ENCODE data around the gene REC114.

The REC114 gene

GRCh38 chr15:73564255-73564654 is 121.3 kb downstream of the REC114 start:
- H3K4me1 ChIP-seq (ENCODE audit: control insufficient read depth in 1 of 2, insufficient read depth in 1 of 2, low read depth in 1 of 2, low read length in 1 of 2) = peaks cover 5 to 12% of the 10 kb centered on the region in 2 experiments
- H3K36me3 ChIP-seq = peaks cover 77% of the 10 kb centered on the region
- H3K4me3 ChIP-seq (ENCODE audit: low read depth in 1 of 2, low read length in 1 of 2) = no peak overlapping the region
- no peaks in the 10 kb centered on the region for H3K9me3 ChIP-seq
- TF ChIP-seq, protein P1, sequence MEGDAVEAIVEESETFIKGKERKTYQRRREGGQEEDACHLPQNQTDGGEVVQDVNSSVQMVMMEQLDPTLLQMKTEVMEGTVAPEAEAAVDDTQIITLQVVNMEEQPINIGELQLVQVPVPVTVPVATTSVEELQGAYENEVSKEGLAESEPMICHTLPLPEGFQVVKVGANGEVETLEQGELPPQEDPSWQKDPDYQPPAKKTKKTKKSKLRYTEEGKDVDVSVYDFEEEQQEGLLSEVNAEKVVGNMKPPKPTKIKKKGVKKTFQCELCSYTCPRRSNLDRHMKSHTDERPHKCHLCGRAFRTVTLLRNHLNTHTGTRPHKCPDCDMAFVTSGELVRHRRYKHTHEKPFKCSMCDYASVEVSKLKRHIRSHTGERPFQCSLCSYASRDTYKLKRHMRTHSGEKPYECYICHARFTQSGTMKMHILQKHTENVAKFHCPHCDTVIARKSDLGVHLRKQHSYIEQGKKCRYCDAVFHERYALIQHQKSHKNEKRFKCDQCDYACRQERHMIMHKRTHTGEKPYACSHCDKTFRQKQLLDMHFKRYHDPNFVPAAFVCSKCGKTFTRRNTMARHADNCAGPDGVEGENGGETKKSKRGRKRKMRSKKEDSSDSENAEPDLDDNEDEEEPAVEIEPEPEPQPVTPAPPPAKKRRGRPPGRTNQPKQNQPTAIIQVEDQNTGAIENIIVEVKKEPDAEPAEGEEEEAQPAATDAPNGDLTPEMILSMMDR (IDR thresholded peaks at IDR 0.05) = no peak
- H3K27me3 ChIP-seq = no peaks in the 10 kb centered on the region
- peak overlapping the region; percentile 41 for H3K27ac ChIP-seq

GRCh38 chr15:73567020-73567419 is 124.1 kb downstream of the REC114 start:
- H3K36me3 ChIP-seq = peaks cover 86% of the 10 kb centered on the region
- no peak overlapping the region for H3K27ac ChIP-seq
- TF ChIP-seq, protein P1 (IDR thresholded peaks at IDR 0.05) = no peak
- H3K4me1 ChIP-seq (ENCODE audit: control insufficient read depth in 1 of 2, insufficient read depth in 1 of 2, low read depth in 1 of 2, low read length in 1 of 2) = peaks cover 5 to 12% of the 10 kb centered on the region in 2 experiments
- H3K27me3 ChIP-seq = no peaks in the 10 kb centered on the region
- no peaks in the 10 kb centered on the region for H3K9me3 ChIP-seq
- H3K4me3 ChIP-seq (ENCODE audit: low read depth in 1 of 2, low read length in 1 of 2) = no peak overlapping the region

DNA sequence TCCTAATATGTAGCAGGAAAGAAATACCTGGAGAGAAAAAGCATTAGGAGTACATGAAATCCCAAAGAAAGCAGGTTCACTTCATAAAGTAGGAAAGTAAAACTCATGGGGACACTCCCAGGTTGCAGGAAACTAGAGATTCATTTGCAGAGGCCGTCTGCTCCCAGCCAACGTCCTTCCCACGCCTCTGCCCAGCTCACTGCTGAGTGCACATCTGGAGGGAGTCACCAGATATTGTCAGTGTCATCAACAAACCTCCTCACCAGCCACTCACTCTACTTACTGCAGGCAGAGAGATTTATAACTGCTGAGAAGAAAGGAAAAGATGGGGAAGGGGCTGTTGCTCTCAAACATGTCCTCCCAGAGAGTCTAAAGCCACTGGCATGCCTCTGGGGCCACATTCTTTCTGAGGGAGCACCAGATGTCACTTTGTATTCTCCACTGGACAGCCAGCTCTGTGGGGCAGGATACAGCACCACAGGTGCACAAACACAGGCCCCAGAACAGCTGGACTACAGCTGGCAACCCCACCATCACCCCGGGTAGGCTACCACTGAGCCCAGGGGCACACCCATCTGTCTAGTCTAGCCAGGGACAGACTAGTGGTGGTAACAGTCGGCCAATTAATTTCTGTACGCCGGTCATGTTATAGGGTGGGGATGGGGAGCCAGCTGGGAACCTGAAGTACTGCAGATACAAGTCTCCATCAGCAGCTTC is 125.8 kb downstream of the REC114 start:
- Histone ChIP-seq H3K4me1 (ENCODE audit: control insufficient read depth in 1 of 2, insufficient read depth in 1 of 2, low read depth in 1 of 2, low read length in 1 of 2) (peaks cover 5 to 12% of the 10 kb centered on the region in 2 experiments), H3K27ac (no peak overlapping the region), H3K36me3 (peaks cover 86% of the 10 kb centered on the region), H3K27me3 (no peaks in the 10 kb centered on the region), H3K4me3 (ENCODE audit: low read depth in 1 of 2, low read length in 1 of 2) (no peak overlapping the region), H3K9me3 (no peaks in the 10 kb centered on the region)
- TF ChIP-seq, protein P1 (IDR thresholded peaks at IDR 0.05) = no peak

DNA sequence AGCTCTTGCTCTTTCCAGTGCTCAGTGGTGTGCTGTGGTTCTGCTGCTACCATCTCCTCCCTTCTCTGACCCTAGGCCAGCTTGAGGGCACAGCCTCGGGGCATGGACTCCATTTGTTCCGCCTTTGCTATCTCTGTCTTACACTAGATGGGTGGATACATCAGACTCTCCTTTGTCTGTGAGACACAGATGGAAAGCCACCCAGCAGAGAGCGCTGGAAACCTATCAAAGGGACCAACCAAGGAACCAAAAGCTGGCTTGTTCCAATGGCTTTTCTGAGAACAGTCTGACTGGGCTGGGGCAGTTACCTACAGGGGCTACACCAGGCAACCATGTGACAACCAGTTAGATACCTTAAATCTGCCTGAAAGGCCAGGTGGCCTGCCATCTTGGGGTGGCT is 126.4 kb downstream of the REC114 start:
- no peak overlapping the region for H3K4me3 ChIP-seq (ENCODE audit: low read depth in 1 of 2, low read length in 1 of 2)
- peaks cover 90% of the 10 kb centered on the region for H3K36me3 ChIP-seq
- TF ChIP-seq, protein P1 (IDR thresholded peaks at IDR 0.05) = no peak
- H3K27me3 ChIP-seq = no peaks in the 10 kb centered on the region
- H3K9me3 ChIP-seq = no peaks in the 10 kb centered on the region
- H3K27ac ChIP-seq = no peak overlapping the region
- H3K4me1 ChIP-seq (ENCODE audit: control insufficient read depth in 1 of 2, insufficient read depth in 1 of 2, low read depth in 1 of 2, low read length in 1 of 2) = peaks cover 3 to 8% of the 10 kb centered on the region in 2 experiments

GRCh38 chr15:73570355-73571032 is 127.5 kb downstream of the REC114 start:
- Histone ChIP-seq H3K4me3 (ENCODE audit: low read depth in 1 of 2, low read length in 1 of 2) (no peak overlapping the region), H3K27me3 (no peaks in the 10 kb centered on the region), H3K9me3 (no peaks in the 10 kb centered on the region), H3K27ac (no peak overlapping the region), H3K36me3 (peaks cover 91% of the 10 kb centered on the region), H3K4me1 (ENCODE audit: control insufficient read depth in 1 of 2, insufficient read depth in 1 of 2, low read depth in 1 of 2, low read length in 1 of 2) (peaks cover 0 to 5% of the 10 kb centered on the region in 2 experiments)
- TF ChIP-seq, protein P1 (IDR thresholded peaks at IDR 0.05) = no peak

Data from neutrophil (primary cell).